Measurements from ENCODE around the gene SLC9A3.

Gene SLC9A3

GRCh38 chr5:421287-421880 lies 102.9 kb downstream of the SLC9A3 start:
- no peak for DNase-seq (ENCODE audit: low read depth in 2 of 2)
- no peak overlapping the region for H3K4me3 ChIP-seq (replicated peaks in 1 of 2; ENCODE audit: low read depth in 2 of 2, low read length in 2 of 2)
- TF ChIP-seq, protein P1, sequence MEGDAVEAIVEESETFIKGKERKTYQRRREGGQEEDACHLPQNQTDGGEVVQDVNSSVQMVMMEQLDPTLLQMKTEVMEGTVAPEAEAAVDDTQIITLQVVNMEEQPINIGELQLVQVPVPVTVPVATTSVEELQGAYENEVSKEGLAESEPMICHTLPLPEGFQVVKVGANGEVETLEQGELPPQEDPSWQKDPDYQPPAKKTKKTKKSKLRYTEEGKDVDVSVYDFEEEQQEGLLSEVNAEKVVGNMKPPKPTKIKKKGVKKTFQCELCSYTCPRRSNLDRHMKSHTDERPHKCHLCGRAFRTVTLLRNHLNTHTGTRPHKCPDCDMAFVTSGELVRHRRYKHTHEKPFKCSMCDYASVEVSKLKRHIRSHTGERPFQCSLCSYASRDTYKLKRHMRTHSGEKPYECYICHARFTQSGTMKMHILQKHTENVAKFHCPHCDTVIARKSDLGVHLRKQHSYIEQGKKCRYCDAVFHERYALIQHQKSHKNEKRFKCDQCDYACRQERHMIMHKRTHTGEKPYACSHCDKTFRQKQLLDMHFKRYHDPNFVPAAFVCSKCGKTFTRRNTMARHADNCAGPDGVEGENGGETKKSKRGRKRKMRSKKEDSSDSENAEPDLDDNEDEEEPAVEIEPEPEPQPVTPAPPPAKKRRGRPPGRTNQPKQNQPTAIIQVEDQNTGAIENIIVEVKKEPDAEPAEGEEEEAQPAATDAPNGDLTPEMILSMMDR (IDR thresholded peaks at IDR 0.05; ENCODE audit: low read depth, low read length) = no peak

- H3K4me3 ChIP-seq (replicated peaks in 1 of 2; ENCODE audit: low read depth in 2 of 2, low read length in 2 of 2) = no peak overlapping the region
- DNase-seq (ENCODE audit: low read depth in 2 of 2) = no peak
- TF ChIP-seq, protein P1 (IDR thresholded peaks at IDR 0.05; ENCODE audit: low read depth, low read length) = no peak
Measured at GRCh38 chr5:420632-421286, 103.5 kb downstream of the SLC9A3 start.
